Hematopoietic multipotent progenitor cell (in vitro differentiated cells): Measurements from ENCODE around the gene CNN2. TPM values are rescaled to one million over a fixed set of nuclear protein-coding genes. Genes with fewer than 3 reads are reported as not detected.
A peak's percentile ranks its signal among the peaks of the same experiment; 100 is the strongest.

Experiments
- DNase-seq, 3 donors: peaks; one replicate each; pipeline ENCODE4 v3.0.0-alpha.2; 2011 to 2015; ENCODE audit warnings: low read depth in 2 of 3, low spot score in 2 of 3
- total RNA-seq: library from RNA; depleted of rRNA; stranded (reverse); fragments of >200 nt; gene quantifications from one replicate; pipeline ENCODE4 v1.2.3, GENCODE V29; 2012

The CNN2 gene
- total RNA-seq, 1 donor = 236 TPM

DNA sequence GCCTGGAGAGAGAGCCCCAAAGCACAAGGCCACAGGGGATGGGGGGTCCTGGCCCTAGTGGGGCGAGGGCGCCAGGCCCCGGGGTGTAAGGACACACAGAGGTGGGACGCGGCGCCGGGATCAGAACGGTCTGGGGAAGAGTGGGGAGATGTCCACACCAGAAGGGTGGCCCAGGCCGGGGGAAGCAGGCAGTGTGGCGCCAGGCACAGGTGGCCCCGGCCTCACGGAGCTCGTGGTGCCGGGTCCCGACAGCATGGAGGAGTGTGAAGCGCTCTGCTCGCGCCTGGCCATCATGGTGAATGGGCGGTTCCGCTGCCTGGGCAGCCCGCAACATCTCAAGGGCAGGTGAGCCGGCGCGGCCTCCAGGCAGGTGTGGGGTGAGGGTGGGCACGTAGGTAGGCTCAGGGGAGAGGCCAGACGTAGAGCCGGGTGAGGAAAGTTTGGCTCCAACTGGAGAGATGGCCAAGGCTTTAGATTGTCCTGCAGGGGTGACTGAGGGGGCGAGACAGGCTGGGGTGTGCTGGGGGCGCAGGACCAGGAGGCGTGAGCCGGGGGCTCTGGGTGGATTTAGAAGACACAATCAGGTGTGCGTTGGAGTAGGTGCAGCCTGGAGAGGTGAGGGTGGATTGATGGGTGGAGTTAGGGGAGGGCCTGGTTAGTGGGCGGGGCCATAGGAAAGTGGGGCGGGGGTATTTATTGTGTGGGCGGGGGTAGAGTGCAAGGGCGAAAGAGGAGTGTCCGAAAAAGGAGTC, 37.7 kb downstream of the CNN2 start:
- no peak for DNase-seq

DNA sequence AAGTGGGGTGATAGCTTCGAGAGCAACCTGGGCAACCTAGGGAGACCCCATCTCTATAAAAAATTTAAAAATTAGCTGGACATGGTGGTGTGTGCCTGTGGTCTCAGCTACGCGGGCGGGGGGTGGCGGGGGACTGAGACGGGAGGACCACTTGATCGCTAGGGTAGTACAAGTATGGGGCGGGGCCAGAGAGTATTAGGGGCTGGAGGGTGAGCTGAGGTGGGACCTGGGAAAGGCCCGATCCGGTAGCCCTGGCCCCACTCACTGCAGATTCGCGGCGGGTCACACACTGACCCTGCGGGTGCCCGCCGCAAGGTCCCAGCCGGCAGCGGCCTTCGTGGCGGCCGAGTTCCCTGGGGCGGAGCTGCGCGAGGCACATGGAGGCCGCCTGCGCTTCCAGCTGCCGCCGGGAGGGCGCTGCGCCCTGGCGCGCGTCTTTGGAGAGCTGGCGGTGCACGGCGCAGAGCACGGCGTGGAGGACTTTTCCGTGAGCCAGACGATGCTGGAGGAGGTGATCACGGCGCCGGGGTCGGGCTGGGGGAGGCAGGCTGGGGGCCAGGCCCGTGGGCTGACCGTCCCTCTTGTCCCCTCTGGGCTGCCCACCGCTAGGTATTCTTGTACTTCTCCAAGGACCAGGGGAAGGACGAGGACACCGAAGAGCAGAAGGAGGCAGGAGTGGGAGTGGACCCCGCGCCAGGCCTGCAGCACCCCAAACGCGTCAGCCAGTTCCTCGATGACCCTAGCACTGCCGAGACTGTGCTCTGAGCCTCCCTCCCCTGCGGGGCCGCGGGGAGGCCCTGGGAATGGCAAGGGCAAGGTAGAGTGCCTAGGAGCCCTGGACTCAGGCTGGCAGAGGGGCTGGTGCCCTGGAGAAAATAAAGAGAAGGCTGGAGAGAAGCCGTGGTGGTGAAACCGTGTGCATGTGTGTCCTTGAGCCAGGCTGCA, 38.5 kb downstream of the CNN2 start:
- peak in 1 of 3 donors; percentile 68 for DNase-seq

DNA sequence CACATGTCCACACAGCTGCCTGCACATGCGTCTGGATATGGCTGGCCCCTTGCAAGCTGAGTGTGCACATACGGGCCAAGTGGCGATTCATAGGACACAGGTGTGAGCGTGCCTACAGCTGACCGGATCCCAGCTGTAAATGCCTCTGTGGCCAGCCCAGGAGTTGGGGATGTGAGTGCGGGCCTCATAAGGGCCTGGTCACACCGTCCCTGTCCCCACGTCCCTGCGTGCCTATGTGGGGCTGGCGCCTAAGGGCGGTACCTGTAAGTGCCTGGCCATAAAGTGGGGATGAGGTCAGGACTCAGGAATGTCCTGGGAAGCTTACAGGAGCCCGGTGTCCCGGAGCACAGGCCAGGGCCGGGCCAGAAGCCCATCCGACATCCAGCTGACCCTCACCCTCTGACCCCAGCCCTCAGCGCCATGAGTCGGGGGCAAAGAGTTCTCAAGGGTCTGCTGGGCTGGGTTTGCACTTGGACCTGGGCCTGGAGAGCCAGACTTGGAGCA, 39.2 kb downstream of the CNN2 start:
- DNase-seq = no peak

GRCh38 chr19:1066251-1066747, 39.9 kb downstream of the CNN2 start:
- no peak for DNase-seq

GRCh38 chr19:1066748-1067340, 40.4 kb downstream of the CNN2 start, which contains the start of gene ARHGAP45:
ARHGAP45 (plus strand) TSS chr19:1067167; CDS start chr19:1067406, 239 bp downstream.
- peak; percentile 69 to 73 (median 69) for DNase-seq

DNA sequence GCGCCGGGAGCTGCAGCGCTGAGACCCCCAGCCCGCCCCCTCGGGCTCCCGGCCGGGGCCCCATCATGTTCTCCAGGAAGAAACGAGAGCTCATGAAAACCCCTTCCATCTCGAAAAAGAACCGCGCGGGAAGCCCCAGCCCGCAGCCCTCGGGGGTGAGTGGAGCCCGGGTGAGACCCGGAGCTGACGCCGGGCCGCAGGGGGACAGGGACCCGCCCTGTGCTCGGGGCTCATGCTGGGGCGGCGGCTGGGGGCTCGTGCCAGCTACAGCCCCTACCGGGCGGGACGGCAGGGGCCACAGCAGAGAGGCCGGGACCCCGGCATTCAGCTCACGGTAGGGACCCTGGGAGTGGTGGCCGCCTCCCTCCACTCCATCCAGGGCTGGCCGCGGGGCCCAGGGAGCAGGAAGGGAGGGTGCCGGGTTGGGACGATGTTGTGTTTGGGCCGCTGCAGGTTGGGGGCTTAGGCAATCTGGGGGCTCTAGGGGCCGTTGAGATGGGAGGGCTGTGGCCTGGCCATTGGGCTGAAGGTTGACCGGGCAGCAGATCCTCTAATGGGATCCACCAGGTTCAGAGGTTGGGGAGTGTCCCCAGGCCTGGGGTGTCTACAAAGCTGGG, 41.0 kb downstream of the CNN2 start:
- peak in 1 of 3 donors; percentile 70 for DNase-seq

GRCh38 chr19:1068009-1069001, 41.9 kb downstream of the CNN2 start:
- DNase-seq = peak in 2 of 3 donors; percentile 65 to 66

DNA sequence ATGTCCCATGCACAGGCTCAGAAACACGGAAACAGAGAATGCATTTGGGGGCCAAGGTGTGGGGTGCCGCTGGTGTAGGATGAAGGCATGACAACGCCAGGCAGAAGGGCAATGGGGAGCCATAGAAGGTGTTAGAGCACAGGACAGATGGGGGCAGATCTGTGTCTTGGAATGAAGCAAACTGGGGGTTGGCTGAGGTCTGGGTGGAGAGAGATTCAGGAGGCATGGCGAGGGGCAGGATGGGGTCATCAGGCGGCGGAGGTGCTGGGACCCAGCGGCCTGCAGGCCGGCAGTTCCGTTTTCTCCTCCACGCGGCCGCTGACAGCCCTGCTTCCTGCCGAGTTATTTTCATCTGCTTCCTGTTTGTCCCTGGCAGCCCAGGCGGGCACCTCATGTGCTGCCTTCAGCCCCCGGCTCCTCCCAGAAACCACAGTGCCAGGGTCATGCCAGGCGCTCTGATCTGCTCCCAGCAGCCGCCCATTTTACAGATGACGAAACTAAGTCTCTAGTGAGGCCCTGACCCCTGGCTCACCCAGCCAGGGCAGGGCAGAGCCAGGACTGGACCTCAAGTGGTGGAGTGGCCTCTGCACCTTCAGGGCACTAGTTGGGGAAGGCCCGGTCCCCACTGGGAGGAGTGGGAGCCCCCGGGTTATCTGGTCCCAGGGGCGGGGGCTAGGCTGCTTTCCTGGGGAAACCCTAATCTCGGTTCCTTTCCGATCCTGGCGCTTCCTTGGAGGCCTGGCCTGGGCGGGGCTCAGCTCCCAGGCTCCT, 42.8 kb downstream of the CNN2 start:
- peak in 2 of 3 donors; percentile 90 to 95 for DNase-seq

- DNase-seq = no peak
Observed at GRCh38 chr19:1070576-1070930, 44.1 kb downstream of the CNN2 start.

DNA sequence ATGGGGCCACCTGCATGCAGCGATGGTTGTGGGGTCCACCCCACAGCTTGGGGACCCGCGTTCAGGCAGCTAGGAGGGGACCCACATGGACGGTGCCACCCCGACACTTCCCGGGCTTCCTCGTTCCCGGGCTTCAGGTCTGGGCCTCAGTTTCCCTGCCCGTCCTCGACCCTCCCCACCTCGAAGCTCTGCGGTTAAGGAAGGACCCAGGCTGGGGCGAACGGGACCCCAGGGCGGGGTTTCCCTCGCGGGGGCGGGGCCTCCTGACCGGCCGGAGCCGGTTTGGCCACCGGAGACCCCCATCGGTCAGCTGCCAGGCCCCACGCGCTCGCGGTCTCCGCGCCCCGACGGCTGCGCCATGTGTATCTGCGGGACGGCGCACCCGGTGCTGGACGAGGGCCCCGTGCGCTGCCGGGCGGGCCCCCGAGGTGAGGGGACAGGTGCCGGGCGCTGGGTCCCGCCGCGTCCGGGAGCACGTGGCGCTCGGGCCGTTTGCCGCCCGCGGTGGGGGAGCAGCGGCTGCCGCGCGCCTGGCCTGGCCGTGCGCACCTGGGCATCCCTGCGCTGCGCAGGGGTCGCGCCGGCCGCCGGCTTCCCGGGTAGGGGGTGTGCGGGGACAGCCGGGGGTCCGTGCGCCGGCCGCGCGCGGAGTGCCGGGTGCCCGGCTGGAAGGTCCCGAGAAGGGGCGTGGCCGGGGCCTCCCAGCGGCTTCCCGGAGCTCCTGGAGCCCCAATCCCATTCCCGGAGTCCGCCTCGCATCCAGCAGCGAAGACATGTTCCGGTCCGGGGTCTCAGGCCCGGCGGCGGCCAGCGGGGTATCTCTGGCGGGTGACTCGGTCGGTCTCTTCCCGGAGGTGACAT, 44.8 kb downstream of the CNN2 start:
- no peak for DNase-seq

GRCh38 chr19:1072371-1073015, 46.1 kb downstream of the CNN2 start:
- DNase-seq = no peak

DNA sequence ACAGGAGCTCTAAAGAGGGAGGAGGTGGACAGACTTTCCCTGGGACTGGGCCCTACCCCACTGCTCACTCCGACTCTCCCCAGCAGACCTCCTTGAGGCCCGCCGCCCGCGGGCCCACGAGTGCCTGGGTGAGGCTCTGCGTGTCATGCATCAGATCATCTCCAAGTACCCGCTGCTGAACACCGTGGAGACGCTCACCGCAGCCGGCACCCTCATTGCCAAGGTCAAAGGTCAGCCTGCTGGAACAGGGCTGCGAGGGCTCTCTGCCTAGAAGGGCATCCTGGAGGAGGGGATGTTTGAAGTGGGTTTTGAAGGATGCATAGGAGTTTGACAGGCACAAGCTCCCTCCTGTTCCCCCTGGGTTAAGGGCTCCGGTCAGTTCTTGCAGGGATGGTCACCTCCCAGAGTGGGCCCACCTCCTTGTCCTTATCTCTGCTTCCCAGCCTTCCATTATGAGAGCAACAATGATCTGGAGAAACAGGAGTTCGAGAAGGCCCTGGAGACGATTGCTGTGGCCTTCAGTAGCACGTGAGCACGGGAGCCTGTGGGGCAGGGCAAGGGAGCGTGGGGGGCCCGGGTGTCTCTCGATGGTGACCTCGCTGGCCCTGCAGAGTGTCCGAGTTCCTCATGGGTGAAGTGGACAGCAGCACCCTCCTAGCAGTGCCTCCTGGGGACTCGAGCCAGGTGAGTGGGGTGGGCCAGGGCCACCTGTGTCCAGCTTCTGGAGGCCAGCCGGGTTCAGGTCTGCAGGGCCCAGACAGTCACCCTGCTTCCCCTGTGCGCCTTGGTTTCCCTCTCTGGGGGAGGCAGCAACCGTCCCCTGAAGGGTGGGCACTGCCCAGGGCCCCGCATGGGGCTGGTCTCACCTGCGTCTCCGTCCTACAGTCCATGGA, 46.9 kb downstream of the CNN2 start:
- no peak for DNase-seq

GRCh38 chr19:1073956-1074517, 47.6 kb downstream of the CNN2 start:
- DNase-seq = no peak

- peak; percentile 92 to 94 (median 92) for DNase-seq
Observed at GRCh38 chr19:1074544-1075283, 48.3 kb downstream of the CNN2 start.

GRCh38 chr19:1076046-1076386, 49.6 kb downstream of the CNN2 start:
- no peak for DNase-seq
